IPS-NIHi11 (cell line): ENCODE measurements around the gene TTC9B.

Experiments
- DNase-seq: peaks from one replicate; pipeline ENCODE4 v3.0.0; 2012; ENCODE audit warnings: mixed read lengths, low spot score

Gene TTC9B

GRCh38 chr19:40217934-40218890 lies at the start of gene TTC9B:
Gene TTC9B, minus strand, starts transcription at chr19:40218384. Its CDS starts 3 bp downstream, at chr19:40218381.
- DNase-seq: peak; percentile 89

- DNase-seq: no peak
These were observed 49.4 kb upstream of the TTC9B start for GRCh38 chr19:40267601-40267997.

- no peak for DNase-seq
These were observed 48.9 kb upstream of the TTC9B start for GRCh38 chr19:40266912-40267600.

DNA sequence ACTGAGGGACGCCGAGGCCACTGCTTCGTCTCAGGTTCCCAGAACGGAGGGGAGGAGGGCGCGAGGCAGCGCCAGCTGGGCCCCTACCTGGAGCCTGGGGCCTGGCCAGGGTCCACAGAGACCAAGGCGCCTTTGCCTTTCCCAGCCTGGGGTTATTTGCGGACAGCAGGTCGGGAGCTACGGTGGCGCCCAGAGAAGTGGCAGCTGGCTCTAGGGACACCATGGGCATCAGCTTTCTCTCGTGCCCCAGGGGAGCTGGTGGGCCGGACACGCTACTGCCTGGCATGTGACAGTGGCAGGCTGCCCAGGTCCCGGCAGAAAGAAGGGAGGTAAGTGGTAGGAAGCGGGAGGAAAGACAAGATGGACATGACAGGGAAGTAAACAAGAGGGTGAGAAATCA lies 47.9 kb upstream of the TTC9B start:
- no peak for DNase-seq

DNA sequence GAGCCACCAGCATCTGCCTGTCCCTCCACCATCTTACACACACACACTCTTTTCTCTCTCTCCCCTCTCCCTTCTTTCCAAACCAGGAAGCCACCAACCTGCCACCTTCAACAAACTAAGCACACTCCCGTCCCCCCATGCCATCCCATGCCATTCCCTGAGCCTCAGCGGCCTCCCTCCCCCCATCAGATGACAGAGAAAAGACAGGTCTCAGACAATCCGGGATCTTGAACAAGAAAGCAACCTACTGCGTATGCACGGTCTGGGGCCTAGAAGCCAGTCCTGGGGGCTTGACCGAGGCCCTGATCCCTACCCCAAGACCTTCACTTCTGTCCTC lies 47.5 kb upstream of the TTC9B start:
- DNase-seq: no peak

DNA sequence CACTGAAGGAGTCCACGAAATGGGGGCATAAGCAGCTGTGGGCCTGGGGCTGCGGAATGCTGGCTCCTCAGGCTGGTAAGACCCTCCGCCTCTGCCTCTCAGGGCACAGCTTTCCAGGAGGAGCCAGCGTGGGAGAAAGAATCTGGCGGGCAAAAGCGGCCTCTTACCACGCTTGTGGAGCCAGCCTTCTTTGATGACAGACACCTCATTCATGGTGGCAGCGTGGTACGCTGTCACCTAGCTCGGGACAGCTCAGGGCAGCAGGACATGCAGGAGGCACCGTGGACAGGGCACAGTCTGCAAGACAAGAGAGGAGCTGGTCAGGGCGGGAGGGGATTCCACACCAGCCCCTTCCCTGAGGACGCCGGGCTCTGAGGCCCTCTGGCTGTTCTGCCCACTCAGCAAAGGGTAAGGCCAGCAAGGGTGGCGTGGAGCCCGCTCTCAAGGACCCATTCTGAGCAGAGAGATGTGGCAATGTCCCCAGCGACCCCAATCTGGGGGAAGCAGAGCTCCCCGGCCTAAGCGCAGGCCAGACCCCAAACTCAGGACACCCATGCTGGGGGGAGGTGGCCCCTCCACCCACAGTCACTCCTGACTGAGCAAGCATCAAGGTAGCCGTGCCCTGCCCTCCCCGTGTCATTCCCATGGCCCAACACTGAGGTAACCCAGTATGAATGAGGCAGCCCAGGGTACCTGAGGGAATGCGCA lies 47.0 kb upstream of the TTC9B start:
- no peak for DNase-seq

DNA sequence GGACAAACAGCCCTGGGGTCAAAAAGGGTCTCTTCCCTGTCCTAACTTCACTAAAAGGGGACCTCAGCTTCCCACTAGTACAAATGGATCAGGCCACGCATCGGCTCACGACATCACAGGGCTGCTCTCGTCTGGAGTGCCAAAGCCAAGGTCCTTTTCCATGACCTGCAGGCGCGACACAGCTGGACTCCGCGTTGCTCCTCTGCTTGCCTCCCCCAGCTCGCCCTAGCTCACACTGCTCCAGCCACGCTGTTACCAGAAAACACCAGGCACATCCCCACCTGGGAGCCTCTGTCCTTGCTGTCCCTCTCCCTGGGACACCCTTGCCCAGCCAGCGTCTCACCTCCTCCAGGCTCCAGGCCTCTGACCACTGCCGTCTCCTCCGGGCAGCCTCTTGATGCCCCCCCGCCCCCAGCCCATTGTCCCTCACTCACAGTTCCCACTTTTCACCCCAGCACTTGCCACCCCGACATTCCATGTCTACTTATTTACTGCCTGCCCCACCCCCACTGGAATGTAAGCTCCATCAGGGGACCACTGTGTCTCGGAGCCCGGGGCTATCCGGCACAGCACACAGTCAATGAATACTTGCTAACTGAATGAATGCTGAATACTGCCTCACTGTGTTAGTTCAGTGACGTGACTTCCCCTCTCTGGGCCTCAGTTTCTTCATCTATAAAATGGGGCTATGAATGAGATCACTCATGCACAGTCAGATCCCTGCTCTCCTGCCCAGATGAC lies 46.3 kb upstream of the TTC9B start:
- DNase-seq: no peak

DNA sequence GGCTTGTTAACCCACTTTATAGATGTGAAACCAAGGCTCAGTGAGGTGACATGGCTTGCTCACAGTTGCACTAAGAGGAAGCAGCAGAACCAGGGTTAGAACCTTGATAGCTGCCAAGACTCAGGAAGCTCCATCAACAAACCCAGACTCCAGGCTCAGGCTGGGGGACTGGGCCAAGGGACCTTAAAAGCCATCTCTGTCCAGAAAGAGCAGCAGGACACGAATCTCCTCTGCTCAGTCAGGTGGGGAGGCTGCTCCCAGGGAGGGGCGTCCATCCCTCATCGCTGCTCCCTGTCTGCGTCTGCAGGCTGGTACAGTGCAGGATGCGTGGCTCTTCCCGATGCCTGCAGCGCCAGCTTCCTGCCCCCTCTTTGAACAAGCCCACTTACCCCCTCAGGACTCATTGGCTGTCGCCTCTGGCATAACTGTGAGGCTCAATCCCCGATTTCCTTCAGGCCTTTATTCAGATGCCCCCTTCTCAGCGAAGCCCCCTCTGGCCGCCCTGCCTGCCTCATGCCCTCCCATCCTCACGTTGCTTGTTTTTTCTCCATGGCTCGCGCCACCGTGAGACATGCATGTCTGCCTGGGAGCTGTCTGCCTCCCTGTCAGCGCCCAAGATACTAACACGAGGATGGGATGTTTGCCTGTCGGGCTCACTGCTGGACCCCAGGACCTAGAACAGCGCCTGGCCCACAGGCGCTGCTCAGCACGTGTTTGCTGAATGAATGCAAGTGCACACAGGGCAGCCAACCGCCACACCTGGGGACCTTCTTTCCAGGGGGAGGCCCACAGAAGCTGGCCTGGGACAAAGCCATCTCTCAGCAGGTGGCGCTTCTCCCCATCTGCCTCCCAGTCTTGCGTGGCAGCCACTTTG lies 45.5 kb upstream of the TTC9B start:
- DNase-seq: no peak

DNA sequence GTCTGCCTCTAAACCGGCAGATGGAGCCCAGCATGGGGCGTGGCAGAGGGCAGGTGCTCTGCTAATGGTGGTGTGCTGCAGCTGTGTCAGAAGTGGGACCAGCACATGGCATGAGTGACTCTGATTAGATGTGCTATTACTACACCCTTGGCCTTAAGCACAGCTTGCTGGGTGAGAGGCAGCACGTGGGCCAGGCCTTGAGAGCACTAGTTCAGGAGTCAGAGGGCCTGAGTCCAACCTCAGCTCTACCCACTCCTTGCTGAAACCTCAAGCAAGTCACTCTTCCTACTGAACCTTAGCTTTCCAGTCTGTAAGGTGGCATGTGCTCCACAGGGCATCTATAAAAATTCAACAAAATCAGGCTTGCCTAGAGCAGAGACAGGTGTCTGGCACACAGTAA lies 44.2 kb upstream of the TTC9B start:
- DNase-seq: no peak

DNA sequence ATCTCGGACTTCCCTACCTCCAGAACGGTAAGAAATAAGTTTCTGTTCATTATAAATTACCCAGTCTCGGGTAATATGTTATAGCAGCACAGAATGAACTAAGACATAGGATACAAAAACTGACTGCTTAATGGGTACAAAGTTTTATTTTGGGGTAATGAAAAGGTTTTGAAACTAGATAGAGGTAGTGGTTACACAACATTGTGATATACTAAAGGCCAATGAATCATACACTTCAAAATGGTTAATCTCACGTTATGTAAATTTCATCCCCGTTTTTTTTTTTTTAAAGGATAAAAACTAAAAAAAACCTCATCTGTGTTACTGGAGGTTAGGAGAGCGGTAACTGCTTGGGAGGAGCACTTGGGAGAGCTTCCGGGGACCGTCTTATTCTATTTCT lies 43.4 kb upstream of the TTC9B start:
- DNase-seq: no peak

DNA sequence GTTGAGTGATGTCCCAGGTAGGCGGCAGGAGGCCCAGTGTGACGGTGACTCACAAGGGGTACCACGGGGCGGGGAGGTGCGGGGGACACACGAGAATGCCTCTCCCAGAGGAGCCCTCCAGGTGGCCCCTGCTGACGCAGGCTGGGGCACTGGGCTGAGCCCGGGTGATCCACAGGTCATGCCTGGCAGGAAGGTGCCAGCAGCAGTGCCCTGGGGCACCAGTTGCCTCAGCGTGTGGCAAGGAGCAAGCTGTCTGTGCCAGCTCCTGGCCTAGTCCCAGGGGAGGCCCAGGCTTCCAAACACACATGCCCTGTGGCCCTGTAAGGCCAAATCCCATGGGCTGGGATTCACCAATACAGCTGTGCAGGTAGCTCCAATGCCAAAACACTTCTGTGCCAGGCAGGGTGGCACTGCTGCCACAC lies 38.9 kb upstream of the TTC9B start:
- peak; percentile 48 for DNase-seq

- no peak for DNase-seq
These were observed 38.3 kb upstream of the TTC9B start for GRCh38 chr19:40256512-40256911.

GRCh38 chr19:40255619-40256166 lies 37.5 kb upstream of the TTC9B start:
- DNase-seq: no peak

DNA sequence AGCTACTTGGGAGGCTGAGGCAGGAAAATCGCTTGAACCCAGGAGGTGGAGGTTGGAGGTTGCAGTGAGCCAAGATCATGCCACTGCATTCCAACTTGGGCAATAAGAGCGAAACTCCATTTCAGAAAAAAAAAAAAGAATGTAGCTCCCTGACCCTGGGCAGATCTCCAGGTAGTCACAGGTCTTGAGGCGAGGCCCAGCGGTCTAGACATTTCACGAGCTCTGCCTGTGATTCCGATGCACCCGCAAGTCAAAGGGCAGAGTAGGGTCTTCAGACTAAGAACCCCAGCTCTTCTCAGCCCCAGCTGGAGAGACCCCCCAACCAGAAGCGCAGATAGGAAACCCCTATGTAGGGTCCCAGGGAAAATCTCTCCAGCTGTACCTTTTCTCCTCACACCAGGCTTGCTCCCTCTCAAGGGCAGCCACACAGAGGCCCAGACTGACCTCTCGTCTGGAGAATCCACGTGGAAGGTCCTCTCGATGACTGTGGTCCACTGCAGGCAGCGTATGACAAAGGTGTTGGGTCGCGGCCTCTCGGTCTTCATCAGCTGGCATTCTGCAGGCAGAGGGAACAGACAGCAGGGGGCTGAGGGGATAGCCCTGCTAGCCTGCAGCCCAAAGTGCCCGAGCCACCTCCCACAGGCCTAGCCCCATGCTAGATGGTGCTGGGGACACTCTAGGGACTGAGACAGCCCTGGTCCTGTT lies 36.7 kb upstream of the TTC9B start:
- DNase-seq: no peak

DNA sequence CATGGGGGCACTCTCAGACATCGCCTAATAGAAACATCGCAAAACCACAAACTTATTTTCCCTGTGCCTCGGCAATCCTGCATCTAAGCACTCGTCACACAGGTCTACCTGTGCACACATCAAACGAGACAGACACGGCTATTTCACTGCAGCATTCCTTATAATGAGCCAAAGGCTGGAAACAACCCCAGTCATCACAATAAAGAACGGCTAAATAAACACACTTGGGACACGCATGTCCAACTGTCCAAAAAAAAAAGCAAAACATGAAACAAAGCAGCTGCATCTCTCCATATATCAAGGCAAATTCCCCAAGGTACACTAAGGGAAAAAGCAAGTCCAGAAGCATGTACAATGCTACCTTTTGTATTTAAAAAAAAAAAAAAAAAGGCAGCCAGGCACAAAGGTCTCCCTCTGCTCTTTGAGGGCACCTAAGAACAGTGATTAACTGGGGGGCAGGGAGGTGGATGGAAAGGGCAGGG lies 35.5 kb upstream of the TTC9B start:
- no peak for DNase-seq

DNA sequence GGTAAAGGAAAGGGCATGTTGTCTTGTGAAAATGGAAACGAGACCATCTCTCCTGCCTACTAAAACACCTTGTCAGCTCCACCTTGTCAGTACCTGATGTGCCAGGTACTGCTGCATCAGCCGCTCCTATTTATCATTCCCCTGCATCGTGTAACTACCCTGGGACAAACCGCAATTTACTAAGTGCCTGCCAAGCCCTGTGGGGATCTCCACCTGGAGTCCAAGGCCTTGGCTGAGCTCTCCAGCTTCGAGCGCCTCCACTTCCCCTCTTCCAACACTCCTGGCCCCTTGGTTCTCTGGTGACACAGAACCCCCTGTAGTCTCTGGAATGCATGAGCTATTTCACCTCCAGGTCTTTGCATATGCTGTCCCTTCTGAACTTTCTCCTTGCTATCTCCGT lies 34.2 kb upstream of the TTC9B start:
- peak; percentile 59 for DNase-seq

GRCh38 chr19:40251991-40252390 lies 33.8 kb upstream of the TTC9B start:
- no peak for DNase-seq

DNA sequence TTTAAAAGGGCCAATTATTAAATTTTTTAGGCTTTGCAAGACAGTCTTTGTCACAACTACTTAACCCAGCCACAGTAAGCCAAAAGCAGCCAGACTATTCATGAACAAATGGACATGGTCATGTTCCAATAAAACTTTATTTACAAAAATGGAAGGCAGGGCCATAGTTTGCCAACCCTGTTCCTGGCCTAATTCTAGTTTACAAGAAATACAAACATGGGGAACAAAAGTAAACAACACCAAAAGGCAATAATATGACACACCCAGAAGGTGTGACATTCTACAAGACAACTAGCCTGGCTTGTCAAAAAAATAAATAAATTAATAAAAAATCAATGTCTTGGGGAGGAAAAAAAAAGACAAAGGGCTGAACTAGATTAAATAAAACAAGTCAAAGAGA lies 33.1 kb upstream of the TTC9B start:
- no peak for DNase-seq

DNA sequence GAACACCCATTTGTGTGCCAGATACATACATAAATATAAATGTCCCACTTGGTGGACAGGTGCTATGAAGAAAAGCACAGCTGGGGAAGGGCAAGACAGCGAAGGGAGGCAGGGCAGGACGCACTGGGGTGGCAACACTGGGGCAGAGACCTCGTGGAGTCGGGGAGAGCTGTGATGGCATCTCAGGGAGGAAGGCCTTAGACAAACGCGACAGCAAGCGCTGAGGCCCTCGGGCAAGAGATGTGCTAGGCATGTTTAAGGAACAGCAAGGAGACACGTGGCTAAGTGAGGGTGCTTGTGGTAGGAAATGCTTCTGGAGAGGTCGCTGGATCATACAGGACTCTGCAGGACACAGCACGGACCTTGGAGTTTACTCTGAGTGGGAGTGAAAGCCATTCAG lies 31.6 kb upstream of the TTC9B start:
- no peak for DNase-seq

DNA sequence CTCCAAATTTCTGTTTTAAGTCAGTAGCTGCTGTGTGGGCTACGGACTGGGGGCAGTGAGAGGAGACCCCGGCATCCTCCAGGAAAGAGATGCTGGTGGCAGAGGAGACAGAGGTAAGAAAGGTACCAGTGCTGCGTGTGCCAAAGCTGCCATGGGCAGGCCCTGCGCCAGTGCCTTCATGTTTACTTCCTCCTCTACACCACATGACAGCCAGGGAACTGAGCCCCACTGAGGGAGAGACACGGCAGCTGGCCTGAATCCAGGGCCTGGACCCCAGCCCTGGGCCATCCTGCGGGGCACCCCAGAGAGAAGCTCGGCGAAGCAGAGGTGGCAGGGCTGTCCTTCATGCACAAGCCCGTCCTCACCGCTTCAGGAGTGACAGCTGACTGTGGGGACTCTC lies 31.0 kb upstream of the TTC9B start:
- DNase-seq: no peak
